WI38 (cell line): Measurements from ENCODE around the gene CDKL1.

Source experiments
- H3K4me3 ChIP-seq: 2 replicates; pipeline ENCODE4 v1.5.1; 2011; ENCODE audit warnings: low read depth, mild to moderate bottlenecking, control low read depth, low read length
- TF ChIP-seq, protein P1 (sequence below): IDR thresholded peaks from 2 replicates; pipeline ENCODE4 v1.5.1; 2012; ENCODE audit warnings: low read depth, mild to moderate bottlenecking, control low read depth, low read length

Gene CDKL1

DNA sequence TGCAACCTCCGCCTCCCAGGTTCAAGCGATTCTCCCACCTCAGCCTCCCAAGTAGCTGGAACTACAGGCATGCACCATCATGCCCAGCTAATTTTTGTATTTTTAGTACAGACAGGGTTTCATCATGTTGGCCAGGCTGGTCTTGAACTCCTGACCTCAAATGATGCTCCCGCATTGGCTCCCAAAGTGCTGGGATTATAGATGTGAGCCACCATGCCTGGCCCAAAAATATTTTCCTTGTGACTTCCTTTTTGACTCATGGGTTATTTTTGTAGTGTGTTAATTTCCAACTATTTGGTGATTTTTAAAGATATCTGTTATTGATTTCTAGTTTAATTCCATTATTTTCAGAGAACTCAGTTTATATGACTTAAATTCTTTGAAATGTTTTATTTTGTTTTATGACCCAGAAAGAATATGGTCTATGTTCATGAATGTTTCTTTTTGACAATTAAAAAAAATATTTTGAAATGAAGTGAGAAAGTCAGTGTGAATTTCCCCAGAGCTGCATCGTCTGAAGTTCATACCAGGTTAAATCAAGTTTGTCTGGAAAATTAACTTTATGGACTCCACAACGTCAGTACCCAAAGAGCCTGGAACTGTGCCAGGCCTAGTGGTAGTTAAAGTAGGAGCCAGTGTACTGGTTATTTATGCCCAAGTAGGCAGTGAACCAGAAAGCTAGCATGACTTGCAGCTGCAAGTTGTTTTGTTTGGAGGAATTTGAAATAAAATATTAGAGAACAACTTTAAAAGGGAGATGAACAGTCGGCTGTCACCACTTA is 2.8 kb upstream of the CDKL1 start:
- TF ChIP-seq, protein P1, sequence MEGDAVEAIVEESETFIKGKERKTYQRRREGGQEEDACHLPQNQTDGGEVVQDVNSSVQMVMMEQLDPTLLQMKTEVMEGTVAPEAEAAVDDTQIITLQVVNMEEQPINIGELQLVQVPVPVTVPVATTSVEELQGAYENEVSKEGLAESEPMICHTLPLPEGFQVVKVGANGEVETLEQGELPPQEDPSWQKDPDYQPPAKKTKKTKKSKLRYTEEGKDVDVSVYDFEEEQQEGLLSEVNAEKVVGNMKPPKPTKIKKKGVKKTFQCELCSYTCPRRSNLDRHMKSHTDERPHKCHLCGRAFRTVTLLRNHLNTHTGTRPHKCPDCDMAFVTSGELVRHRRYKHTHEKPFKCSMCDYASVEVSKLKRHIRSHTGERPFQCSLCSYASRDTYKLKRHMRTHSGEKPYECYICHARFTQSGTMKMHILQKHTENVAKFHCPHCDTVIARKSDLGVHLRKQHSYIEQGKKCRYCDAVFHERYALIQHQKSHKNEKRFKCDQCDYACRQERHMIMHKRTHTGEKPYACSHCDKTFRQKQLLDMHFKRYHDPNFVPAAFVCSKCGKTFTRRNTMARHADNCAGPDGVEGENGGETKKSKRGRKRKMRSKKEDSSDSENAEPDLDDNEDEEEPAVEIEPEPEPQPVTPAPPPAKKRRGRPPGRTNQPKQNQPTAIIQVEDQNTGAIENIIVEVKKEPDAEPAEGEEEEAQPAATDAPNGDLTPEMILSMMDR = no peak
- H3K4me3 ChIP-seq = peak overlapping the region; percentile 11; the same call in 1 of the 2 replicates

DNA sequence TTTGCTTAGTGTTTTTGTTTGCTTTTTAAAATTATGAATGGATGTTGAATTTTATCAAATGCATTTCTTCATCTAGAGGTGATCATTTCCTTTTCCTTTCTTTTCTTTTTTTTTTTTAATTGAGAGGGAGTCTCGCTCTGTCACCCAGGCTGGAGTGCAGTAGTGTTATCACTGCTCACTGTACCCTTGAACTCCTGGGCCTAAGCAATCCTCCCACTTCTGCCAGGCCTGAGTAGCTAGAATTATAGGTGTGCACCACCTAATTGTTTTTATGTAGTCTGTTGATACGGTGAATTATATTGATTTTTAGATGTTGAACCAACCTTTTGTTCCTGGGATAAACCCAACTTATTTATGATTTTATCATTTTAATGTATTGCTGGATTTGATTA is 1.5 kb upstream of the CDKL1 start:
- TF ChIP-seq, protein P1 = no peak

DNA sequence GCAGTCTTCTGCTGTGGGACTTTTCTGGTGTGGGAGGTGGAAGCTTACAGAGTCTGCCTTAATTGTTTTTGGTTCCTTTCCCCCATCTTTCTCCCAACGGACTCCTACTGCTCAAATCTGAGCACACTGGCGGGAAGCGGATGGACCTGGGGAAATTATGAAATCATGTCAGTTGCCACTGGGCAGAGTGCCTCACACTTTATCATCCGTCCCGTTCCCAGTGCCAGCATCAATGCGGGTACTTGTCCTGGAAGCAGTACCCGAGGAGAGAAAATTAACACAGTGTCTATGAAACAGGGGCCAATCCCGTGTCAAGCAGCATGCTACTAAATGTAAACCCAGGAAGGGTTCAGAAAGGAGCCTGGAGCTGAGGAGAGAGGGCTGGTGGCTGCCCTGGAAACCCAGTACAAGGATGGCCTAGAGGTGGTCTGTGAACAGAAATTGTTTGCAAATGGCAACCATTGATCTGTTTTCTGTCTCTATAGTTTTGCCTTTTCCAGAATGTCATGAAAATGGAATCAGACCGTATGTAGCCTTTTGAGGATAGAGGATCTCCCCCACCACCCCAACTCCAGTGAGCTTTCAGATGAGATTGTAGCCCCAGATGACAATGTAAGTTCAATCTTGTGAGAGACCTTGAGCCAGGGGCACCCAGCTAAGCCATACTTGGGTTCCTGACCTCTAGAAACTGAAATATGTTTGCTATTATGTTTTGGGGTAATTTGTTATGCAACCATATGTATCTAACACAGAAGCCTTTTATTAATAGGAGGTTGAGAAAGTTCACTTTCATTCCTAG is 908 bp upstream of the CDKL1 start:
- TF ChIP-seq, protein P1 = no peak
- H3K4me3 ChIP-seq = peak overlapping the region; percentile 64

More for the DNA sequence above, 1.5 kb upstream of the CDKL1 start:
- no peak overlapping the region for H3K4me3 ChIP-seq

DNA sequence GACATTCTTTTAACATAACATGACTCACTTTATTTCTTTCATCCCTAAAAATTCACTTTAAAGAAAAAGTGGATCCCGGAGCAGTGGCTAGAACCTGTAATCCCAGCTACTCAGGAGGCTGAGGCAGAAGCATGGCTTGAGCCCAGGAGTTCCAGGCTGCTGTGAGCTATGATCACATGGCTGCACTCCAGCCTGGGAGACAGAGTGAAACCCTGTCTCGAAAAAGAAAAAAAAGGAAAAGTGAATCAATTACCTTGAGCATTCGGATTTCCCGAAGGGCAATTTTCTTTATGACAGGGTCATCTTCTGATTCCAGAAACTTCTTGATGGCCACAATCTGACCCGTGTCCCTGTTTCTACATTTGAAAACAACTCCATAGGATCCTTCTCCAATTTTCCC is 1.2 kb downstream of the CDKL1 start:
- peak overlapping the region; percentile 64 for H3K4me3 ChIP-seq
- TF ChIP-seq, protein P1 = no peak

DNA sequence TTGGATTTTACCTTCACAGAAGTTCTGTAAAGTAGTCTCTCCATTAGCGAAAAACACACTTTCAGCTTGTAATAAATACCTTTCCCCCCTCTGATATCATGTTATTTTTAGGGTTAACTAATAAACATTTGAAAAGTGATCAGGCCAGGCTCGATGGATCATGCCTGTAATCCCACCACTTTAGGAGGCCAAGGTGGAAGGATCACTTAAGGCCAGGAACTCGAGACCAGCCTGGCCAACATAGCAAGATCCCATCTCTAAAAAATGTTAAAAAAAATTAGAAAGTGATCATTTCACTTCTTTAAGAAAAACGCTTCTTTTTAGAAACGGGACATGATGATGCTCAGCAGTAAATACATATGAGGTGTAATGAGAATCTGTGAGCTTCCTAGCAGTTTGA is 2.0 kb downstream of the CDKL1 start:
- TF ChIP-seq, protein P1 = no peak
- H3K4me3 ChIP-seq = no peak overlapping the region

DNA sequence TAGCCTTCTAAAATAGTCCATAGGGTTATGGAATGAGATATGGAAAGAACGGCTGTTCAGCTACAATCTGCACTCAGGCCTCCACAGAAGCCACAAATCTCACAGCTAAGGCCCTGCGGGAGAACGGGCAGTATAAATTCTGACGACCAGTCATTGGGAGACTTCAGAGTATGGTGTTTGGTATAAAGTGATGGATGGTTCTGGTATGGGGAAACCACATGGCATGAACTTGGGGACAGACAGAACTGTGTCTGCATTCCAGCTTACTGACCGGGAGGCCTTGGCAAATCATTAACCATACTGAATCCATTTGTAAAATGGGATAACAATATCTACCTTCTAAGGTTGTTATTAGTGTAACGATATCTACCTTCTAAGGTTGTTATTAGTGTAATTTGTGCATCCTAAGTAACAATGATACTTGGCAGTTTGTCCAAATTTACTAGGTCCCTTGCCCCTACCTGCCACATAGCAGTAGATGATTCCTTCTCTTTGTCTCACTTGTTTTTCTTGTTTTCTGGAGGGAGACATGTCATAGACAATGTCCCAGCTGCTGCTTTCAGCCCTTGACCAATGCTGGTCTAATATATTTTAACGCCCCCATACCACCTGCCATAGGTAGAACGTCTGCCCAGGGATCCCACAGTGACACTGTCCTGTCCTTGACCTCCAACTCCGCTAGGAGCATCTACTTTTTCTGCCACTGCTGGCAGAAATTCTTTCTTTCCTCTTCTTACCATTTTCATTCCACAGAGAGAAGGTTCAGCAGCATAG is 6.8 kb downstream of the CDKL1 start:
- no peak overlapping the region for H3K4me3 ChIP-seq
- TF ChIP-seq, protein P1 = no peak
